Transverse colon (tissue), 4 donors: Measurements from ENCODE around the gene NCOA5. TPM values are rescaled to one million over a fixed set of nuclear protein-coding genes. Genes with fewer than 3 reads are reported as not detected.

Experiments
- DNase-seq: peaks from one replicate; pipeline ENCODE4 v3.0.0-alpha.2; 2019
- H3K27ac ChIP-seq, 4 donors: fragments of 200-600 bp; sonication (generic); 2 replicates each; pipeline ENCODE4 v1.5.1; 2016 to 2018; ENCODE audit warnings: inconsistent platforms in 4 of 4
- H3K27me3 ChIP-seq: fragments of 200-600 bp; sonication (generic); 2 replicates; pipeline ENCODE4 v1.5.1; 2017; ENCODE audit warnings: inconsistent platforms
- H3K36me3 ChIP-seq, 4 donors: fragments of 200-600 bp; sonication (generic); 2 replicates each; pipeline ENCODE4 v1.5.1; 2017 to 2019; ENCODE audit warnings: inconsistent platforms in 4 of 4
- H3K4me1 ChIP-seq, 4 donors: fragments of 200-600 bp; sonication (generic); 2 replicates each; pipeline ENCODE4 v1.5.1; 2017 to 2020; ENCODE audit warnings: inconsistent platforms in 4 of 4
- H3K4me3 ChIP-seq, 4 donors: fragments of 200-600 bp; sonication (generic); 1 replicate in 1 of 4; 2 replicates in 3 of 4; pipeline versions ENCODE4 v1.5.1 to v1.6.1; 2017 to 2019; ENCODE audit warnings: inconsistent platforms in 4 of 4
- H3K9me3 ChIP-seq, 2 donors: fragments of 200-600 bp; sonication (generic); 2 replicates each; pipeline ENCODE4 v1.5.1; 2017 to 2019; ENCODE audit warnings: inconsistent platforms in 2 of 2
- CTCF ChIP-seq, 5 experiments: fragments of 200-600 bp in 3 of 5; fragments of 450-650 bp in 2 of 5; sonication (generic) in 3 of 5; IDR thresholded peaks; 1 replicate in 2 of 5; 2 replicates in 3 of 5; pipeline ENCODE4 v1.5.1; 2016 to 2017; ENCODE audit warnings: antibody characterized with exemption in 5 of 5, inconsistent platforms in 3 of 5, mild to moderate bottlenecking in 2 of 5, moderate library complexity in 1 of 5
- EP300 ChIP-seq: sonication (generic); formaldehyde crosslinking; IDR thresholded peaks from one replicate; pipeline ENCODE4 v1.6.1; 2017; ENCODE audit warnings: antibody characterized with exemption, low read depth
- POLR2A ChIP-seq: fragments of 450-650 bp; IDR thresholded peaks from one replicate; pipeline ENCODE4 v1.6.1; 2016; ENCODE audit warnings: antibody characterized with exemption, mild to moderate bottlenecking, moderate library complexity
- POLR2AphosphoS5 ChIP-seq, 3 donors: sonication (generic); formaldehyde crosslinking; IDR thresholded peaks; one replicate each; pipeline ENCODE4 v1.6.1; 2016; ENCODE audit warnings: antibody characterized with exemption in 3 of 3
- WGBS, 2 donors: methylation state at CpG; one replicate each; pipeline ENCODE4 v1.1.5; 2018; ENCODE audit warnings: low coverage in 1 of 2; 5-methylcytosine and 5-hydroxymethylcytosine counted together
- in situ Hi-C, 4 donors: fragments of 200-750 bp; cut with MboI; loops; one replicate each; pipeline versions ENCODE4 v1.15.0 to v1.15.1; 2017; ENCODE audit warnings: low sequenced_read_pairs in 3 of 4, low pct_ligation_motif_present in 1 of 4, low pct_unique_long_range_greater_than_20kb in 1 of 4
- intact Hi-C: fragments of 100-400 bp; cut with DNase I; formaldehyde crosslinking; loops from one replicate; pipeline ENCODE4 v1.15.1; 2023; ENCODE audit warnings: low total_unique reads
- total RNA-seq, 4 donors: library from RNA; depleted of rRNA; stranded (reverse); fragments of >200 nt; gene quantifications; one replicate each; pipeline ENCODE4 v1.1.0, GENCODE V29; 2016

Gene NCOA5
- total RNA-seq, 4 donors from 2014 or later, result 18.3 to 97.3 (median 27.3) TPM

- peaks cover 97% of the 10 kb centered on the region for H3K27me3 ChIP-seq
- no peaks in the 10 kb centered on the region for H3K4me1 ChIP-seq
- H3K4me3 ChIP-seq, result no peak overlapping the region
- TF ChIP-seq POLR2A, result no peak
- no peak for TF ChIP-seq POLR2AphosphoS5 (IDR thresholded peaks at IDR 0.05)
- no peak for TF ChIP-seq CTCF (IDR thresholded peaks at IDR 0.05)
- no peak for TF ChIP-seq EP300
- no peaks in the 10 kb centered on the region for H3K9me3 ChIP-seq
- DNase-seq, result no peak
- 28 to 52% methylated on average over 7 to 12 of the region's 12 CpGs for WGBS, 2 donors
- in situ Hi-C loops, result no loop called here
- H3K27ac ChIP-seq, result no peak overlapping the region
- no peaks in the 10 kb centered on the region for H3K36me3 ChIP-seq
- intact Hi-C loops, result loop anchor here (10.0 kb wide), 1 partner anchor 209 kb away; no protein-coding TSS in a partner anchor
Measured at GRCh38 chr20:46135856-46136633, 46.3 kb upstream of the NCOA5 start.

GRCh38 chr20:46134716-46135115 lies 45.0 kb upstream of the NCOA5 start:
- H3K9me3 ChIP-seq, result no peaks in the 10 kb centered on the region
- H3K36me3 ChIP-seq, result no peaks in the 10 kb centered on the region
- in situ Hi-C loops (no loop called here), intact Hi-C loops (loop anchor here (10.0 kb wide), 1 partner anchor 210 kb away; no protein-coding TSS in a partner anchor)
- TF ChIP-seq POLR2A (no peak), EP300 (no peak), CTCF (IDR thresholded peaks at IDR 0.05) (no peak), POLR2AphosphoS5 (IDR thresholded peaks at IDR 0.05) (no peak)
- no peak overlapping the region for H3K27ac ChIP-seq
- H3K4me3 ChIP-seq, result no peak overlapping the region
- peaks cover 93% of the 10 kb centered on the region for H3K27me3 ChIP-seq
- 74 to 76% methylated on average over 4 to 7 of the region's 7 CpGs for WGBS, 2 donors
- no peaks in the 10 kb centered on the region for H3K4me1 ChIP-seq
- DNase-seq, result no peak

GRCh38 chr20:46133886-46134654 lies 44.3 kb upstream of the NCOA5 start:
- in situ Hi-C loops (no loop called here), intact Hi-C loops (loop anchor here (10.0 kb wide), 1 partner anchor 211 kb away; no protein-coding TSS in a partner anchor)
- TF ChIP-seq POLR2A (no peak), POLR2AphosphoS5 (IDR thresholded peaks at IDR 0.05) (no peak), EP300 (no peak), CTCF (IDR thresholded peaks at IDR 0.05) (no peak)

GRCh38 chr20:46132705-46133120 lies 43.0 kb upstream of the NCOA5 start:
- H3K27me3 ChIP-seq, result peaks cover 75% of the 10 kb centered on the region

More at GRCh38 chr20:46133886-46134654, 44.3 kb upstream of the NCOA5 start:
- Histone ChIP-seq H3K27me3 (peaks cover 87% of the 10 kb centered on the region), H3K9me3 (no peaks in the 10 kb centered on the region), H3K4me1 (no peaks in the 10 kb centered on the region), H3K27ac (no peak overlapping the region), H3K36me3 (no peaks in the 10 kb centered on the region), H3K4me3 (no peak overlapping the region)
- WGBS, 2 donors, result 81 to 87% methylated on average over 3 to 11 of the region's 11 CpGs
- DNase-seq, result no peak

More at GRCh38 chr20:46132705-46133120, 43.0 kb upstream of the NCOA5 start:
- WGBS, 2 donors, result 15 to 66% methylated on average over 4 to 17 of the region's 17 CpGs
- no peaks in the 10 kb centered on the region for H3K9me3 ChIP-seq
- TF ChIP-seq POLR2AphosphoS5 (IDR thresholded peaks at IDR 0.05), result no peak
- no peak for TF ChIP-seq POLR2A
- TF ChIP-seq CTCF (IDR thresholded peaks at IDR 0.05), result peak; percentile 66 to 69 (median 68)
- no peak for TF ChIP-seq EP300
- no peaks in the 10 kb centered on the region for H3K4me1 ChIP-seq
- DNase-seq, result peak; percentile 63
- H3K27ac ChIP-seq, result no peak overlapping the region
- no peaks in the 10 kb centered on the region for H3K36me3 ChIP-seq
- intact Hi-C loops, result loop anchor here (10.0 kb wide), 1 partner anchor 212 kb away; no protein-coding TSS in a partner anchor
- in situ Hi-C loops, result no loop called here
- no peak overlapping the region for H3K4me3 ChIP-seq
